ENCODE data around the gene KIR2DL1. TPM values are rescaled to one million over a fixed set of nuclear protein-coding genes. Genes with fewer than 3 reads are reported as not detected.
"Not testable (repeated sequence)": the region's sequence is repeated elsewhere in the genome, so short reads cannot be mapped to it uniquely, and the experiment has no call there.

Gene KIR2DL1
- total RNA-seq, 1 donor from 2014 or later: not detected

DNA sequence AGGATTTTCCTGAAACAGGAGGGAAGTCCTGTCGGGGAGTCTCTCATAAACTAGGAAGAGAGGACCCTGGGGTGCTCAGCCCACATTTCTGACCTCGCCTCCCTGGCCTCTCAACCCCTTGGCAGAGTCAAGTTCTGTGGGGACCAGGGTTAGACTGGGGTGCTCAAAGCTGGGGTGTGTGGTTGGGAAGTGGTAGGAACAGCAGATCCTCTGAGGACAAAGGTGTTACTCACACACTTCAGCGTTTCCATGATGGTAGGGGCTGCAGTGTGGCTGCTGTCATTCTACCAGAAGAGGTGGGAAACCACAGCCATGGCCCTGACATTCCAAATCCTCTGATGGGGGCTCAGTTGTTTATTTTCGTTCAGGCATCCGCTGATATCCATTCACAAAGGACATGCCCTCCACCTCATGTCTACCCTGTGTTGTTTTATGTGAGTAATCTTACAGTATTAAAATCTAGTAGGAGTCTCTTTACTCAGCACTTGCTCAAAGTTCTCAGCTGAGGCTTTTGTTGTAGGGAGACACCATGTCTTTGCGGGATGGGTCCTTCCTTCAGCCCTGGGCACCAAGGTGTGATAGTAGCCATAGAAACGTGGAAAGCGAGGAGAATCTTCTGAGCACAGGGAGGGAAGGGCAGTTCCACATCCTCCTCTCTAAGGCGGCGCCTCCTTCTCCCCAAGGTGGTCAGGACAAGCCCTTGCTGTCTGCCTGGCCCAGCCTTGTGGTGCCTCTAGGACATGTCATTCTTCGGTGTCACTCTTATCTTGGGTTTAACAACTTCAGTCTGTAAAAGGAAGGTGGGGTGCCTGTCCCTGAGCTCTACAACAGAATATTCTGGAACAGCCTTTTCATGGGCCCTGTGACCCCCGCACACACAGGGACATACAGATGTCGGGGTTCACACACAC lies 29.8 kb upstream of the KIR2DL1 start:
- H3K9ac ChIP-seq (ENCODE audit: low read depth in 1 of 3, low read length in 3 of 3): no peak overlapping the region
- no peaks in the 10 kb centered on the region for H3K4me1 ChIP-seq (ENCODE audit: control insufficient read depth in 3 of 3, insufficient read depth in 3 of 3, low read length in 3 of 3)
- no peak overlapping the region for H3K4me3 ChIP-seq (ENCODE audit: low read length in 3 of 3)
- H3K27ac ChIP-seq (ENCODE audit: low read depth, low read length): no peak overlapping the region
- H3K9me3 ChIP-seq (ENCODE audit: control insufficient read depth in 3 of 3, low read length in 3 of 3): no peaks in the 10 kb centered on the region
- no peaks in the 10 kb centered on the region for H3K27me3 ChIP-seq (ENCODE audit: control insufficient read depth in 3 of 3, insufficient read depth in 3 of 3, low read length in 3 of 3)
- H3K36me3 ChIP-seq (ENCODE audit: control insufficient read depth in 3 of 3, insufficient read depth in 3 of 3, low read length in 3 of 3): no peaks in the 10 kb centered on the region

DNA sequence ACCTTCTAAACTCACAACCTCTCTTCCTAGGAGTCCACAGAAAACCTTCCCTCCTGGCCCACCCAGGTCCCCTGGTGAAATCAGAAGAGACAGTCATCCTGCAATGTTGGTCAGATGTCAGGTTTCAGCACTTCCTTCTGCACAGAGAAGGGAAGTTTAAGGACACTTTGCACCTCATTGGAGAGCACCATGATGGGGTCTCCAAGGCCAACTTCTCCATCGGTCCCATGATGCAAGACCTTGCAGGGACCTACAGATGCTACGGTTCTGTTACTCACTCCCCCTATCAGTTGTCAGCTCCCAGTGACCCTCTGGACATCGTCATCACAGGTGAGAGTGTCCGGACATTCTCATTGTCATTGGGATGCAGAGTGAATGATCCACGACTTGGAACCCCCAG lies 27.6 kb upstream of the KIR2DL1 start:
- H3K36me3 ChIP-seq (ENCODE audit: control insufficient read depth in 3 of 3, insufficient read depth in 3 of 3, low read length in 3 of 3); H3K27me3 ChIP-seq (ENCODE audit: control insufficient read depth in 3 of 3, insufficient read depth in 3 of 3, low read length in 3 of 3); H3K9me3 ChIP-seq (ENCODE audit: control insufficient read depth in 3 of 3, low read length in 3 of 3); H3K9ac ChIP-seq (ENCODE audit: low read depth in 1 of 3, low read length in 3 of 3); H3K4me1 ChIP-seq (ENCODE audit: control insufficient read depth in 3 of 3, insufficient read depth in 3 of 3, low read length in 3 of 3); H3K4me3 ChIP-seq (ENCODE audit: low read length in 3 of 3); H3K27ac ChIP-seq (ENCODE audit: low read depth, low read length): not testable (repeated sequence)

DNA sequence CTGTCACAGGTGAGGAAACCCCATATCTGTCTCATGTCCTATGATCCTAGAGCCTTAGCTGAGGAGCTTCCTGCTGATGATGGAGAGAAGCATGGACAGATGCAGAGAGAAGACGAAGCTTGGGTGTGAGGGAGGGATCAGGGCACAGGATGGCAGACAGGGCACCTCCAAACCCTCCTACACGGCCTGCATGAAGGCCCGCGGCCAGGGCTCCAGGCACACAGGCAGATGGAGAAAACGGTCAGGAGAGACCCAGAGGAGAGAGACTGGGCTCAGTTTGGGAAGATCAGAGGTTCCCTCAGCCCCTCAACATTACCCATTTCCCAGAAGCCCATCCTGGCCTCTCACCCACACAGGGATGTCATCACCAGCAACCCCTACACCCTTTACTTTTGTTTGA lies 25.5 kb upstream of the KIR2DL1 start:
- not testable (repeated sequence) for H3K9me3 ChIP-seq (ENCODE audit: control insufficient read depth in 3 of 3, low read length in 3 of 3); H3K4me3 ChIP-seq (ENCODE audit: low read length in 3 of 3); H3K9ac ChIP-seq (ENCODE audit: low read depth in 1 of 3, low read length in 3 of 3)

DNA sequence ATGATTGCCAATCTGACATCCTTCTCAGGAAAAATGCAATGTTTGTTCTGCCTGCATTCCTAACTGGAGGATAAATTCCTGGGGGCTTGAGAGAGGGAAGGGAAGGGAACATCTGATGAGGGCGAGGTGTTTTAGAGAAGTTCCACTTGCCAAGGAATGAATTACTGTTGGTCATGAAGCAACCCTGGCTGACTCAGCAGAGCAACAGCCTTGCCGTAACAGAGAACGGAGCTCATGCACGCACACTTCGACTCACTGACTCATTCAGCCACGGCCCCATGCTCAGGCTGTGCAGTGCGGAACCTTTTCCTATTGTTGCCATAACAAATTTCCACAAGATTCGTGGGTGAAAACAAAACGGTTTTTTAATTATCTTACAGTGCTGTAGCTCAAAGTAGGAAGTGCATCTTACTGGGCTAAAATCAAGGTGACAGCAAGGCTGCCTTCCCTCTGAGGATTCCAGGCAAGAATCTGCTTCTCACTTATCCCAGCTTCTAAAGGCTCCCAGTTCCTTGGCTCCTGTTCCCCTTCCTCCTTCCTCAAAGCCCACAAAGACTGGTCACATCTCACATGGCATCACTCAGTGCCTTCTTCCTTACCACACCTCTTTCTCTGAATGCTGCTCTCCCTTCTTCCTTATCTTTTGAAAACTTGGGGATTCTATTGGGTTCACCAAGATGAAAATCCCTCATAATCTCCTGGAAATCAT lies 21.8 kb upstream of the KIR2DL1 start:
- H3K36me3 ChIP-seq (ENCODE audit: control insufficient read depth in 3 of 3, insufficient read depth in 3 of 3, low read length in 3 of 3); H3K9ac ChIP-seq (ENCODE audit: low read depth in 1 of 3, low read length in 3 of 3); H3K27ac ChIP-seq (ENCODE audit: low read depth, low read length); H3K27me3 ChIP-seq (ENCODE audit: control insufficient read depth in 3 of 3, insufficient read depth in 3 of 3, low read length in 3 of 3); H3K9me3 ChIP-seq (ENCODE audit: control insufficient read depth in 3 of 3, low read length in 3 of 3); H3K4me3 ChIP-seq (ENCODE audit: low read length in 3 of 3); H3K4me1 ChIP-seq (ENCODE audit: control insufficient read depth in 3 of 3, insufficient read depth in 3 of 3, low read length in 3 of 3): not testable (repeated sequence)

More for the DNA sequence above, 25.5 kb upstream of the KIR2DL1 start:
- not testable (repeated sequence) for H3K4me1 ChIP-seq (ENCODE audit: control insufficient read depth in 3 of 3, insufficient read depth in 3 of 3, low read length in 3 of 3); H3K27me3 ChIP-seq (ENCODE audit: control insufficient read depth in 3 of 3, insufficient read depth in 3 of 3, low read length in 3 of 3); H3K36me3 ChIP-seq (ENCODE audit: control insufficient read depth in 3 of 3, insufficient read depth in 3 of 3, low read length in 3 of 3); H3K27ac ChIP-seq (ENCODE audit: low read depth, low read length)

DNA sequence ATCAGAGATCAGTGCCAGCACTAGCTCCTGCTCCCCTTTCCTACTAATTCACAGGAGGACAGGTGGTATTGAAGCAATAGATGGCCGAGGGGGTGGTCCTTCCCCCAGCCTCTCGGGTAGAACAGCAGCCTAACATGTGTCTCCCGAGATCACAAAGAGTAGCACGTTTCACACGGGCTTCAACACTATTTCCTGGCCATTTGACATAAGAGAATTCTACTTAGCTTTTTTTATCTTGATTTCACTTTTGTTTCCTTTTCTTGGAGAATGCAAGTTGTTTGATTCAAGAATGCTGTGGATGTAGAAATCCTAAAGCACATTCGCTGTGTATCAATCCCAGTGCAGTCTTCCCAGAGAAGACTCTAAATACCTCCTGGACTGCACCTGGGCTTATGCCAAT lies 19.3 kb upstream of the KIR2DL1 start:
- H3K9me3 ChIP-seq (ENCODE audit: control insufficient read depth in 3 of 3, low read length in 3 of 3): not testable (repeated sequence)

DNA sequence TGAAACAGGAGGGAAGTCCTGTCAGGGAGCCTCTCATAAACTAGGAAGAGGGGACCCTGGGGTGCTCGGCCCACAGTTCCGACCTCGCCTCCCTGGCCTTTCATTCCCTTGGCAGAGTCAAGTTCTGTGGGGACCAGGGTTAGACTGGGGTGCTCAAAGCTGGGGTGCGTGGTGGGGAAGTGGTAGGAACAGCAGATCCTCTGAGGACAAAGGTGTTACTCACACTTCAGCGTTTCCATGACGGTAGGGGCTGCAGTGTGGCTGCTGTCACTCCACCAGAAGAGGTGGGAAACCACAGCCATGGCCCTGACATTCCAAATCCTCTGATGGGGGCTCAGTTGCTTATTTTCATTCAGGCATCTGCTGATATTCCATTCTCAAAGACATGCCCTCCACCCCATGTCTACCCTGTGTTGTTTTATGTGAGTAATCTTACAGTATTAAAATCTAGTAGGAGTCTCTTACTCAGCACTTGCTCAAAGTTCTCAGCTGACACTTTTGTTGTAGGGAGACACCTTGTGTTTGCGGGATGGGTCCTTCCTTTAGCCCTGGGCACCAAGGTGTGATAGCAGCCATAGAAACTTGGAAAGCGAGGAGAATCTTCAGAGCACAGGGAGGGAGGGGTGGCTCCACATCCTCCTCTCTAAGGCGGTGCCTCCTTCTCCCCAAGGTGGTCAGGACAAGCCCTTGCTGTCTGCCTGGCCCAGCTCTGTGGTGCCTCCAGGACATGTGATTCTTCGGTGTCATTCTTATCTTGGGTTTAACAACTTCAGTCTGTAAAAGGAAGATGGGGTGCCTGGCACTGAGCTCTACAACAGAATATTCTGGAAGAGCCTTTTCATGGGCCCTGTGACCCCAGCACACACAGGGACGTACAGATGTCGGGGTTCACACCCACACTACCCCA lies 13.1 kb upstream of the KIR2DL1 start:
- H3K27ac ChIP-seq (ENCODE audit: low read depth, low read length); H3K9me3 ChIP-seq (ENCODE audit: control insufficient read depth in 3 of 3, low read length in 3 of 3); H3K36me3 ChIP-seq (ENCODE audit: control insufficient read depth in 3 of 3, insufficient read depth in 3 of 3, low read length in 3 of 3); H3K27me3 ChIP-seq (ENCODE audit: control insufficient read depth in 3 of 3, insufficient read depth in 3 of 3, low read length in 3 of 3); H3K9ac ChIP-seq (ENCODE audit: low read depth in 1 of 3, low read length in 3 of 3); H3K4me1 ChIP-seq (ENCODE audit: control insufficient read depth in 3 of 3, insufficient read depth in 3 of 3, low read length in 3 of 3); H3K4me3 ChIP-seq (ENCODE audit: low read length in 3 of 3): not testable (repeated sequence)

More for the DNA sequence above, 19.3 kb upstream of the KIR2DL1 start:
- not testable (repeated sequence) for H3K27me3 ChIP-seq (ENCODE audit: control insufficient read depth in 3 of 3, insufficient read depth in 3 of 3, low read length in 3 of 3); H3K4me1 ChIP-seq (ENCODE audit: control insufficient read depth in 3 of 3, insufficient read depth in 3 of 3, low read length in 3 of 3); H3K27ac ChIP-seq (ENCODE audit: low read depth, low read length); H3K36me3 ChIP-seq (ENCODE audit: control insufficient read depth in 3 of 3, insufficient read depth in 3 of 3, low read length in 3 of 3); H3K4me3 ChIP-seq (ENCODE audit: low read length in 3 of 3); H3K9ac ChIP-seq (ENCODE audit: low read depth in 1 of 3, low read length in 3 of 3)

DNA sequence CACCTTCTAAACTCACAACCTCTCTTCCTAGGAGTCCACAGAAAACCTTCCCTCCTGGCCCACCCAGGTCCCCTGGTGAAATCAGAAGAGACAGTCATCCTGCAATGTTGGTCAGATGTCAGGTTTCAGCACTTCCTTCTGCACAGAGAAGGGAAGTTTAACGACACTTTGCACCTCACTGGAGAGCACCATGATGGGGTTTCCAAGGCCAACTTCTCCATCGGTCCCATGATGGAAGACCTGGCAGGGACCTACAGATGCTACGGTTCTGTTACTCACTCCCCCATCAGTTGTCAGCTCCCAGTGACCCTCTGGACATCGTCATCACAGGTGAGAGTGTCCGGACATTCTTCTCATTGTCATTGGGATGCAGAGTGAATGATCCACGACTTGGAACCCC lies 11.0 kb upstream of the KIR2DL1 start:
- H3K27ac ChIP-seq (ENCODE audit: low read depth, low read length); H3K9me3 ChIP-seq (ENCODE audit: control insufficient read depth in 3 of 3, low read length in 3 of 3); H3K4me3 ChIP-seq (ENCODE audit: low read length in 3 of 3); H3K9ac ChIP-seq (ENCODE audit: low read depth in 1 of 3, low read length in 3 of 3); H3K36me3 ChIP-seq (ENCODE audit: control insufficient read depth in 3 of 3, insufficient read depth in 3 of 3, low read length in 3 of 3); H3K27me3 ChIP-seq (ENCODE audit: control insufficient read depth in 3 of 3, insufficient read depth in 3 of 3, low read length in 3 of 3); H3K4me1 ChIP-seq (ENCODE audit: control insufficient read depth in 3 of 3, insufficient read depth in 3 of 3, low read length in 3 of 3): not testable (repeated sequence)

DNA sequence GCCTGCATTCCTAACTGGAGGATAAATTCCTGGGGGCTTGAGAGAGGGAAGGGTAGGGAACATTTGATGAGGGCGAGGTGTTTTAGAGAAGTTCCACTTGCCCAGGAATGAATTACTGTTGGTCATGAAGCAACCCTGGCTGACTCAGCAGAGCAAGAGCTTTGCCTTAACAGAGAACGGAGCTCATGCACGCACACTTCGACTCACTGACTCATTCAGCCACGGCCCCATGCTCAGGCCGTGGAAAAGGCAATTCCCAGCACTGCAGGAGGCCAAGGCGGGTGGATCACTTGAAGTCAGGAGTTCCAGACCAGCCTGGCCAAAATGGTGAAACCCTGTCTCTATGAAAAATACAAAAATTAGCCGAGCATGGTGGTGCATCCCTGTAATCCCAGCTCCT lies 5.4 kb upstream of the KIR2DL1 start:
- H3K9me3 ChIP-seq (ENCODE audit: control insufficient read depth in 3 of 3, low read length in 3 of 3); H3K9ac ChIP-seq (ENCODE audit: low read depth in 1 of 3, low read length in 3 of 3); H3K36me3 ChIP-seq (ENCODE audit: control insufficient read depth in 3 of 3, insufficient read depth in 3 of 3, low read length in 3 of 3); H3K4me1 ChIP-seq (ENCODE audit: control insufficient read depth in 3 of 3, insufficient read depth in 3 of 3, low read length in 3 of 3); H3K4me3 ChIP-seq (ENCODE audit: low read length in 3 of 3); H3K27me3 ChIP-seq (ENCODE audit: control insufficient read depth in 3 of 3, insufficient read depth in 3 of 3, low read length in 3 of 3); H3K27ac ChIP-seq (ENCODE audit: low read depth, low read length): not testable (repeated sequence)

DNA sequence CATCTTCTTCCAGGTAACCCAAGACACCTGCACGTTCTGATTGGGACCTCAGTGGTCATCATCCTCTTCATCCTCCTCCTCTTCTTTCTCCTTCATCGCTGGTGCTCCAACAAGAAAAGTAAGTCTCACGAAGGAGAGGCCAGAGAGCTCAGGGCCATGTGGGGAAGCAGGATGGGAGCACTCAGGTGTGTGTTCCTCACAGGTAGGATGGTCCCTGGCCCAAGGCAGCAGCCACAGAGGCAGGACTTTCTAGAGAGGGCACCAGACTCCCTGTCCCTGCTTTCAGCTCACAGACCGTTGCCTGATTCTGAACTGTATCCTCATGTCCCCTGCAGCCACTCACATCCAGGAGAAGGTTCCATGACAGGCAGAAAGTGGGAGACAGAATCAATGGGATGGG lies 3.1 kb upstream of the KIR2DL1 start:
- H3K27me3 ChIP-seq (ENCODE audit: control insufficient read depth in 3 of 3, insufficient read depth in 3 of 3, low read length in 3 of 3): not testable (repeated sequence)

DNA sequence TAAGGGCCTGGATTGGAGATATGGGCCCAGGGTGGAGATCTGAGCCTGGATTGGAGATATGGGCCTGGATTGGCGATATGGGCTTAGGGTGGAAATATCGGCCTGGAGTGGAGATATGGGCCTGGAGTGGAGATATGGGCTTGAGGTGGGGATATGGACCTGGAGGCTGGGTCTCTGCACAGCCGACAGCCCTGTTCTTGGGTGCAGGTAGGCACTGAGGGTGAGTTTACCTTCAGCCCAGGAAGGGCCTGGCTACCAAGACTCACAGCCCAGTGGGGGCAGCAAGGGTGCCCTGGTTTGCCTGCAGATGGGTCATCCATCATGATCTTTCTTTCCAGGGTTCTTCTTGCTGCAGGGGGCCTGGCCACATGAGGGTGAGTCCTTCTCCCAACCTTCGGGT lies 918 bp downstream of the KIR2DL1 start:
- not testable (repeated sequence) for H3K36me3 ChIP-seq (ENCODE audit: control insufficient read depth in 3 of 3, insufficient read depth in 3 of 3, low read length in 3 of 3); H3K9me3 ChIP-seq (ENCODE audit: control insufficient read depth in 3 of 3, low read length in 3 of 3); H3K27ac ChIP-seq (ENCODE audit: low read depth, low read length); H3K27me3 ChIP-seq (ENCODE audit: control insufficient read depth in 3 of 3, insufficient read depth in 3 of 3, low read length in 3 of 3); H3K4me1 ChIP-seq (ENCODE audit: control insufficient read depth in 3 of 3, insufficient read depth in 3 of 3, low read length in 3 of 3); H3K9ac ChIP-seq (ENCODE audit: low read depth in 1 of 3, low read length in 3 of 3); H3K4me3 ChIP-seq (ENCODE audit: low read length in 3 of 3)

More for the DNA sequence above, 3.1 kb upstream of the KIR2DL1 start:
- H3K4me1 ChIP-seq (ENCODE audit: control insufficient read depth in 3 of 3, insufficient read depth in 3 of 3, low read length in 3 of 3); H3K9ac ChIP-seq (ENCODE audit: low read depth in 1 of 3, low read length in 3 of 3); H3K9me3 ChIP-seq (ENCODE audit: control insufficient read depth in 3 of 3, low read length in 3 of 3); H3K36me3 ChIP-seq (ENCODE audit: control insufficient read depth in 3 of 3, insufficient read depth in 3 of 3, low read length in 3 of 3); H3K27ac ChIP-seq (ENCODE audit: low read depth, low read length); H3K4me3 ChIP-seq (ENCODE audit: low read length in 3 of 3): not testable (repeated sequence)

All from skeletal muscle tissue (tissue), 4 donors.